B cell (primary cell): ENCODE data around the gene VIL1. TPM values are rescaled to one million over a fixed set of nuclear protein-coding genes. Genes with fewer than 3 reads are reported as not detected.

Experiments
- ATAC-seq: fragments of 200-7000 bp; cut with Tn5 transposase; one replicate; pipeline ENCODE4 v1.10.0; 2021; ENCODE audit warnings: low read depth, mild to moderate bottlenecking, moderate number of reproducible peaks, moderate library complexity
- CTCF ChIA-PET: fragments of 350-600 bp; sonication (Branson Sonifier 250); formaldehyde crosslinking; loops from one replicate; lab custom pipeline; 2021; ENCODE audit warnings: antibody characterized with exemption, inconsistent platforms; lab: Charles Lee
- POLR2A ChIA-PET: fragments of 350-600 bp; sonication (Branson Sonifier 250); formaldehyde crosslinking; loops from one replicate; lab custom pipeline; 2021; ENCODE audit warnings: antibody characterized with exemption; lab: Charles Lee
- DNase-seq: peaks from one replicate; pipeline ENCODE4 v3.0.0; 2013
- H2AFZ ChIP-seq: 2 replicates; pipeline ENCODE4 v1.6.1; 2012; ENCODE audit warnings: mild to moderate bottlenecking, low read depth, low read length; ENCODE audit not compliant: insufficient read depth, poor library complexity, severe bottlenecking
- H3K27ac ChIP-seq, 2 donors: 1 replicate in 1 of 2; 2 replicates in 1 of 2; pipeline ENCODE4 v1.5.1; 2012 to 2013; ENCODE audit warnings: low read length in 2 of 2, mild to moderate bottlenecking in 2 of 2, moderate library complexity in 1 of 2
- H3K27me3 ChIP-seq, 4 experiments: fragments of 200-600 bp in 1 of 4; sonication (generic) in 1 of 4; replicated peaks in 1 of 4; 1 replicate in 2 of 4; 2 replicates in 2 of 4; pipeline versions ENCODE4 v1.6.1 to v1.7.0; 2013 to 2016; ENCODE audit warnings: low read length in 3 of 4, mild to moderate bottlenecking in 2 of 4, mixed read lengths in 1 of 4, moderate library complexity in 1 of 4; ENCODE audit not compliant: insufficient read depth in 4 of 4, control insufficient read depth in 3 of 4; ENCODE audit errors: control extremely low read depth in 1 of 4
- H3K36me3 ChIP-seq, 2 experiments: replicated peaks in 1 of 2; 1 replicate in 1 of 2; 2 replicates in 1 of 2; pipeline versions ENCODE4 v1.6.1 to v1.7.1; 2013; ENCODE audit warnings: low read length in 1 of 2; ENCODE audit not compliant: insufficient read depth in 2 of 2, control insufficient read depth in 1 of 2; ENCODE audit errors: control extremely low read depth in 1 of 2, extremely low read depth in 1 of 2
- H3K4me1 ChIP-seq, 2 donors: fragments of 200-600 bp in 1 of 2; sonication (generic) in 1 of 2; 1 replicate in 1 of 2; 2 replicates in 1 of 2; pipeline versions ENCODE4 v1.5.1 to v1.6.1; 2013 to 2017; ENCODE audit warnings: low read length in 2 of 2; ENCODE audit not compliant: control insufficient read depth in 2 of 2, insufficient read depth in 2 of 2
- H3K4me2 ChIP-seq: replicated peaks from 2 replicates; pipeline ENCODE3; 2012; ENCODE audit warnings: mild to moderate bottlenecking, low read depth, low read length; ENCODE audit not compliant: poor library complexity, severe bottlenecking
- H3K4me3 ChIP-seq, 5 experiments: fragments of 200-600 bp in 1 of 5; sonication (generic) in 1 of 5; 1 replicate in 3 of 5; 2 replicates in 2 of 5; pipeline versions ENCODE4 v1.5.1 to v1.7.0; 2011 to 2016; ENCODE audit warnings: low read length in 4 of 5, mild to moderate bottlenecking in 4 of 5, low read depth in 2 of 5, control low read depth in 1 of 5, moderate library complexity in 1 of 5; ENCODE audit not compliant: insufficient read depth in 1 of 5; ENCODE audit errors: control extremely low read depth in 1 of 5, extremely low read depth in 1 of 5
- H3K79me2 ChIP-seq: fragments of 200-600 bp; sonication (generic); one replicate; pipeline ENCODE4 v1.6.0; 2016; ENCODE audit warnings: low read length; ENCODE audit not compliant: control insufficient read depth, insufficient read depth
- H3K9ac ChIP-seq: fragments of 200-600 bp; sonication (generic); 2 replicates; pipeline ENCODE4 v1.6.1; 2017; ENCODE audit warnings: mild to moderate bottlenecking, low read length, moderate library complexity
- H3K9me3 ChIP-seq, 3 donors: one replicate each; pipeline versions ENCODE4 v1.6.1 to v1.7.1; 2013; ENCODE audit warnings: low read length in 2 of 3; ENCODE audit not compliant: control insufficient read depth in 2 of 3, insufficient read depth in 1 of 3; ENCODE audit errors: control extremely low read depth in 1 of 3
- H4K20me1 ChIP-seq: 2 replicates; pipeline ENCODE4 v1.6.0; 2012; ENCODE audit warnings: mild to moderate bottlenecking, low read length; ENCODE audit not compliant: insufficient read depth, control insufficient read depth, poor library complexity, severe bottlenecking
- H3K27ac Mint-ChIP-seq: one replicate; pipeline ENCODE4 v1.8.0; 2021; ENCODE audit warnings: mixed read lengths
- H3K27me3 Mint-ChIP-seq: one replicate; pipeline ENCODE4 v1.8.0; 2021; ENCODE audit warnings: mixed read lengths
- H3K4me1 Mint-ChIP-seq: one replicate; pipeline ENCODE4 v1.8.0; 2021; ENCODE audit warnings: mixed read lengths
- H3K4me3 Mint-ChIP-seq: one replicate; pipeline ENCODE4 v1.8.0; 2021; ENCODE audit warnings: mixed read lengths
- H3K9me3 Mint-ChIP-seq: one replicate; pipeline ENCODE4 v1.8.0; 2022; ENCODE audit warnings: mixed read lengths; ENCODE audit not compliant: insufficient read depth
- EZH2 ChIP-seq: IDR thresholded peaks from 2 replicates; pipeline ENCODE4 v1.6.1; 2012; ENCODE audit warnings: borderline replicate concordance, low read depth, mild to moderate bottlenecking, moderate library complexity, low read length; ENCODE audit not compliant: insufficient read depth, poor library complexity, severe bottlenecking
- WGBS: methylation state at CpG from one replicate; pipeline ENCODE4 v1.1.5; 2013; ENCODE audit warnings: missing lambda C conversion rate; ENCODE audit not compliant: insufficient coverage; 5-methylcytosine and 5-hydroxymethylcytosine counted together
- intact Hi-C: fragments of 100-400 bp; cut with micrococcal nuclease; formaldehyde crosslinking; loops from one replicate; pipeline ENCODE4 v1.10.0; 2022
- polyA plus RNA-seq: library from polyadenylated mRNA; depleted of rRNA; stranded (reverse); fragments of >200 nt; gene quantifications from 2 replicates; pipeline ENCODE4 v1.2.3, GENCODE V29; 2012
- total RNA-seq, 2 donors: library from RNA; stranded (reverse); fragments of 120-200 nt in 1 of 2; gene quantifications; 1 replicate in 1 of 2; 2 replicates in 1 of 2; pipeline versions ENCODE4 v1.2.3 to v1.2.4, GENCODE V29; 2013 to 2022
- TF ChIP-seq, protein P1 (sequence below): fragments of 200-600 bp; IDR thresholded peaks from one replicate; pipeline ENCODE4 v1.8.0; 2022; ENCODE audit warnings: antibody characterized with exemption, mild to moderate bottlenecking

Gene VIL1
- total and polyA plus RNA-seq, 2 donors (not counting 1 experiment from before 2014, with no cell fraction given), result not detected

DNA sequence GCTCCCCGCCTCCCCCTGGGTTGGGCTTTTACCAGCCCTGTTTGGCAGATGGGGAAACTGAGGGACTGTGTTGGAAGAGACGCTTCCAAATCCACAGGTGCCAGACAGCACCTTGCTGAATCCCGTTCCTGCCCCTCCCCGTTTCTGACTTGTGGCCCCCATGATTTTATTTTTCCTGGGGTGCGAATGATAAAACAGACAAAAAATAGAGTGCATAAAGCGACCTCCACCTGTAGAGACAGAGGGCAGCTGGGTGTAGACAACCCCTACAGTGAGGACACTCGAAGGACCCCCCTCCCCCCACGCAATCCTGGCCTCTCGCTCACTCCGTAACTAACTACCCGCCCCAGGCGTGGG, 21.5 kb upstream of the VIL1 start:
- 5% methylated on average over 10 of the region's 12 CpGs for WGBS
- Histone ChIP-seq H3K4me2 (peak overlapping the region; percentile 90), H3K4me3 (peak overlapping the region; percentile 75 to 94 (median 89)), H3K9me3 (peaks cover 0 to 19% (median 0%) of the 10 kb centered on the region in 3 donors), H3K27me3 (no peaks in the 10 kb centered on the region), H4K20me1 (peaks cover 14% of the 10 kb centered on the region), H2AFZ (peak overlapping the region; percentile 95), H3K36me3 (peaks cover 0 to 8% of the 10 kb centered on the region in 2 experiments), H3K79me2 (peaks cover 15% of the 10 kb centered on the region), H3K9ac (peak overlapping the region; percentile 78), H3K4me1 (peaks cover 43 to 75% of the 10 kb centered on the region in 2 donors), H3K27ac (peak overlapping the region; percentile 88 to 89)
- Mint-ChIP-seq H3K9me3 (no peaks in the 10 kb centered on the region), H3K4me3 (peak overlapping the region; percentile 96), H3K4me1 (peaks cover 62% of the 10 kb centered on the region), H3K27me3 (no peaks in the 10 kb centered on the region), H3K27ac (peak overlapping the region; percentile 99)
- ChIA-PET CTCF (interaction anchor here (1.1 to 6.8 kb wide), 7 partner anchors 8 to 500 kb away, joined by 3 to 77 read pairs (median 8); partner anchors contain the start of genes AAMP, CATIP and PNKD), POLR2A (interaction anchor here (0.7 to 2.8 kb wide), 6 partner anchors 107 to 857 kb away, joined by 3 to 16 read pairs (median 6); partner anchors contain the start of genes BCS1L and ZNF142)
- DNase-seq (no peak), ATAC-seq (no peak)
- intact Hi-C loops, result loop anchor here (2.0 to 5.0 kb wide), 6 partner anchors 31 to 990 kb away; partner anchors contain the start of genes ARPC2, CATIP, CNPPD1 and DNPEP
- TF ChIP-seq, protein P1, sequence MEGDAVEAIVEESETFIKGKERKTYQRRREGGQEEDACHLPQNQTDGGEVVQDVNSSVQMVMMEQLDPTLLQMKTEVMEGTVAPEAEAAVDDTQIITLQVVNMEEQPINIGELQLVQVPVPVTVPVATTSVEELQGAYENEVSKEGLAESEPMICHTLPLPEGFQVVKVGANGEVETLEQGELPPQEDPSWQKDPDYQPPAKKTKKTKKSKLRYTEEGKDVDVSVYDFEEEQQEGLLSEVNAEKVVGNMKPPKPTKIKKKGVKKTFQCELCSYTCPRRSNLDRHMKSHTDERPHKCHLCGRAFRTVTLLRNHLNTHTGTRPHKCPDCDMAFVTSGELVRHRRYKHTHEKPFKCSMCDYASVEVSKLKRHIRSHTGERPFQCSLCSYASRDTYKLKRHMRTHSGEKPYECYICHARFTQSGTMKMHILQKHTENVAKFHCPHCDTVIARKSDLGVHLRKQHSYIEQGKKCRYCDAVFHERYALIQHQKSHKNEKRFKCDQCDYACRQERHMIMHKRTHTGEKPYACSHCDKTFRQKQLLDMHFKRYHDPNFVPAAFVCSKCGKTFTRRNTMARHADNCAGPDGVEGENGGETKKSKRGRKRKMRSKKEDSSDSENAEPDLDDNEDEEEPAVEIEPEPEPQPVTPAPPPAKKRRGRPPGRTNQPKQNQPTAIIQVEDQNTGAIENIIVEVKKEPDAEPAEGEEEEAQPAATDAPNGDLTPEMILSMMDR, result no peak
- TF ChIP-seq EZH2, result no peak

DNA sequence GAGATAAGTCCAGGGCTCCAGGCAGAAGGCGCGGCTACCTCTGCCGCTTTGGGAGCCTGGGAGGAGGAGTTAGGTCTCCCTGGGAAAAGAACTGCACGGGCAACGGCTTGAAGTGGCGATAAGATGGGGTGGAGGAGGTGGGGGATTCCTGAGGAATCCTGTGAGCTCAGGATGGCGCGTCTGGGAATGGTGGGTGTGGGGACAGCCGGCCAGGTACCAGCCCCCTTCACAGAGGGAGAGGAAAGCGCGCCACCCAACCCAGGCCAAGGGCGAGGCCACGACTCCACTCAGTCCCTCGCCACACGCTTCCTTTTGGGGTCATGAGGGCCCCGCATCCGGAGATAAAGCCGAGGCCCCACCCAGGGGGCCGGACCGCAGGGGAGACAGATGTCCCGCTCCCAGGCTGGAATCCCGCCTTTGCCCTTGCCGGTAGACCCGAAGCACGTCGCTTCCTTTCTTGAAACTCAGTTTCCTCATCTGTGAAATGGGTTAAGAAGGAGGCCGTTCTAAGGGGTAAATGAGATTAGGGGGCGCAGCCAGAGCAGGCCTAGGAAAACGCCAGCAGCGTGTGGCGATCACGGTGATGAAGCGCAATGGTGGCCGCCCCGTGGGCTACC, 21.0 kb upstream of the VIL1 start:
- Histone ChIP-seq H3K36me3 (peaks cover 0 to 12% of the 10 kb centered on the region in 2 experiments), H3K4me3 (peak overlapping the region; percentile 75 to 94 (median 89)), H3K4me1 (peaks cover 43 to 74% of the 10 kb centered on the region in 2 donors), H4K20me1 (peaks cover 19% of the 10 kb centered on the region), H3K9ac (peak overlapping the region; percentile 78), H3K9me3 (peaks cover 0 to 19% (median 0%) of the 10 kb centered on the region in 3 donors), H3K27ac (peak overlapping the region; percentile 88 to 89), H3K27me3 (no peaks in the 10 kb centered on the region), H3K79me2 (peaks cover 20% of the 10 kb centered on the region), H3K4me2 (peak overlapping the region; percentile 90), H2AFZ (peak overlapping the region; percentile 95)
- Mint-ChIP-seq H3K9me3 (no peaks in the 10 kb centered on the region), H3K4me3 (peak overlapping the region; percentile 96), H3K27ac (peak overlapping the region; percentile 99), H3K4me1 (peaks cover 63% of the 10 kb centered on the region), H3K27me3 (no peaks in the 10 kb centered on the region)
- ATAC-seq (no peak), DNase-seq (no peak)
- WGBS, result under 1% methylated on average over 26 of the region's 35 CpGs
- ChIA-PET POLR2A (interaction anchor here (0.9 to 2.8 kb wide), 3 partner anchors 107 to 857 kb away, joined by 3 to 16 read pairs (median 10); no protein-coding TSS in a partner anchor), CTCF (interaction anchor here (1.1 to 6.8 kb wide), 6 partner anchors 7 to 499 kb away, joined by 3 to 77 read pairs (median 6); partner anchors contain the start of genes AAMP, CATIP and PNKD)
- intact Hi-C loops, result loop anchor here (2.0 to 5.0 kb wide), 6 partner anchors 31 to 989 kb away; partner anchors contain the start of genes ARPC2, CATIP, CNPPD1 and DNPEP
- TF ChIP-seq, protein P1, result no peak
- TF ChIP-seq EZH2, result no peak
